ENCODE results near the gene WASF2.
"Not testable (repeated sequence)": the region's sequence is repeated elsewhere in the genome, so short reads cannot be mapped to it uniquely, and the experiment has no call there.

Gene WASF2

DNA sequence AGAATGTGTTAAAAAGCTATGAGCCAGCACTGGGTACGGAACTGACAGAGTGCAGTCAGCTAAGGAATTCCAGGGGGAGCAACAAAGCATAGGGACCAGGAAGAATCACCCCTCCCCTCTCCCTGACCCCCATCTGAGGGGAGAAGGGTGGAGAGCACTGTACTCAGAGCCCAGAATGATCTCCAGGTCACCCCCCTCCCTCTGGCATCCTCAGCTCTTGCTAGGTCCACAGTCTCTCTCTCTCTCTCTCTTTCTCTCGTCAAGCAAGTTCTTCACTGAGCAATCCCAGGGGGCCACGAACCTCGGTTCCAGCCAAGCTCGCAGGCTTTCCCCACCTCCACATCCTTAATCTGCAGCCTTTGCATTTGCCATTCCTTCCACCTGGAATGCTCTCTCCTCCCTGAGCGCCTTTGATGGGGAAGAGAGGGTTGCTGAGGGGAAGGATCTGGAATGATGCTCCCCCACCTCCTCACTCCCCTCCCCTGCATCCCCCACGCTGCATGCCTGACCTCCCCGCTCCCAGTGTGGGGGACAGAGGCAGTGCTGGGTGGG is 6.7 kb upstream of the WASF2 start:
- DNase-seq (ENCODE audit: low spot score): no peak

- no peak for DNase-seq (ENCODE audit: low spot score)
Observed at GRCh38 chr1:27492796-27493195, 2.8 kb upstream of the WASF2 start.

DNA sequence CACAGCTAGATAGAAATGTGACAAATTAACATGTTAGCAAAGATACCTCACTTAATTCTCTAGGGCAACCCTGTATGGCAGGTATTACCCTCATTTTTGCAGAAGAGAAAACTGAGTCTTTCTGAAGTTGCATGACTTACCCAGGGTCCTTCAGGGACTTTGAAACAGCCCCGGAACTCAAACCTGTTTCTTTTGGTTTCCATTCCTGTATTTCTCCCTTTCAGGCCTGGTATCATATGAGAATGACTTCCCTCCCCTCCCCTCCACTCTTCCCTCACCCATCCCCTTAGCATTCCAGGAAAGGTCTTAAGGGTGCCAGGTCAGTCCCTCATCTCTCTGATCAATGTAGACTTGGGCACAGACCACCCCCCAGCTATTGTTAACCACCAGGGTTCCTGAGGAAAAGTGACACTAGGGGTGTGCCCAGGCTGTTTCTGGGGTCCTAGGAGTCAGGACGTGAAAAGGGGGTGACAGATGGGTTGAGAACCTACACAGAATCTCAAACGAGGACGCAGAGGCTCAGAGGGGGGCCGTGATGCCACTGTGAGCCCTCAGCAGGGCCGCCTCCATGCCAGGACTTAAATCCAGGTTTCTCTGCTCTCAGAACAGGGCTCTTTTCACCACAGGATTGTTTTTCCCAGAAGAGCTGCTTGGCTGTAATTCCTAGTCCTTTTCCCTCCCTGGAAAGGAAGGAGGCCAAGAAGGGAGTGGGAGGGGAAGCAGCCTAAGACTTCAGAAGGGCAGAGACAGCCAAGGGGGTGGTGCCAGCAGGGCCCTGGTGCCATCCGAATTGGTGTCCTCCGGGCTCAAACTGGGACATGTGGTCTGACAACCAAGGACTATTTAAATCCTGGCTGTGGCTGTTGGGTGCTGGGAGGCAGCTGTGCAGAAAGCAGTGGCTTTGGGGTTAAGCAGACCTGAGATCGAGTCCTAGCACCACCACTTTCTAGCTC is 2.1 kb upstream of the WASF2 start:
- no peak for DNase-seq (ENCODE audit: low spot score)

GRCh38 chr1:27489501-27489972 is 430 bp downstream of the WASF2 start:
- peak; percentile 54 for DNase-seq (ENCODE audit: low spot score)

GRCh38 chr1:27487966-27488884 is 1.7 kb downstream of the WASF2 start:
- peak; percentile 29 for DNase-seq (ENCODE audit: low spot score)

GRCh38 chr1:27485363-27485762 is 4.6 kb downstream of the WASF2 start:
- no peak for DNase-seq (ENCODE audit: low spot score)

GRCh38 chr1:27483659-27484058 is 6.3 kb downstream of the WASF2 start:
- no peak for DNase-seq (ENCODE audit: low spot score)

- DNase-seq (ENCODE audit: low spot score): no peak
Observed at GRCh38 chr1:27481994-27482620, 7.9 kb downstream of the WASF2 start.

DNA sequence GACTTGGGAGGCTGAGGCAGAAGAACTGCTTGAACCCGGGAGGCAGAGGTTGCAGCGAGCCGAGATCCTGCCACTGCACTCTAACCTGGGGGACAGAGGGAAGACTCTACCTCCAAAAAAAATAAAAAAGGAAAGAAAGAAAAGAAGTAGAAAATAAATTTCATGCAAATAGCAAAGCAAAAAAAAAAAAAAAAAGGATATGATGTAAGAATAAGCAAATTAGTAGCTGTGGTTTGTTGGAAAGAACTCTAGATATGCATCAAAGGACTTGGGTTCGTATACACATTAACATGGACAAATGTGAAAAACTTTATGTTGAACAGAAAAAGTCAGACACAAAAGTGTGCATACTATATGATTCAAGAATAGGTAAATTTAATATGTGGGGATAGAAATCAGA is 11.9 kb downstream of the WASF2 start:
- DNase-seq (ENCODE audit: low spot score): no peak

DNA sequence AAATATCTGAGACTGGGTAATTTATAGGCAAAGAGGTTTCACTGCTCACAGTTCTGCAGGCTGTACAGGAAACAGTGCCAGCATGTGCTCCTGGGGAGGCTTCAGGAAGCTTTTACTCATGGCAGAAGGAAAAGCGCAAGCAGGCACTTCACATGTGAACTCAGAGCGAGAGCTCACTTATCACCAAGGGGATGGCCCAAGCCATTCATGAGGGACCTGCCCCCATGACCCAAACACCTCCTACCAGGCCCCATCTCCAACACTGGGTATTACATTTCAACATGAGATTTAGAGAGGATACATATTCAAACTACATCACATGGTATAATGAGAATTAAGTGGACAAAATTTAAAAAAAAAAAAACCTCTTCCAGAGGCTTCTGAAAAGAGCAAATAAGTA is 13.7 kb downstream of the WASF2 start:
- no peak for DNase-seq (ENCODE audit: low spot score)

GRCh38 chr1:27475720-27476119 is 14.2 kb downstream of the WASF2 start:
- DNase-seq (ENCODE audit: low spot score): peak; percentile 34

- no peak for DNase-seq (ENCODE audit: low spot score)
Observed at GRCh38 chr1:27473755-27474154, 16.2 kb downstream of the WASF2 start.

DNA sequence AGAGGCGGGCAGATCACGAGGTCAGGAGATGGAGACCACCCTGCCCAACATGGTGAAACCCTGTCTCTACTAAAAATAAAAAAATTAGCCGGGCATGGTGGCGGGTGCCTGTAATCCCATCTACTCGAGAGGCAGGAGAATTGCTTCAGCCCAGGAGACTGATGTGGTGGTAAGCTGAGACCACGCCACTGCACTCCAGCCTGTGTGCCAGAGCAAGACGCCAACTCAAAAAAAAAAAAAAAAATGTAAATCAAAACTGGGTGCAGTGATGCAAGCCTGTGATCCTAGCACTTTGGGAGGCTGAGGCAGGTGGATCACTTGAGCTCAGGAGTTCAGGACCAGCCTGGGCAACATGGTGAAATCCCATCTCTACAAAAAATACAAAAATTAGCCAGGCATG is 17.9 kb downstream of the WASF2 start:
- not testable (repeated sequence) for DNase-seq (ENCODE audit: low spot score)

DNA sequence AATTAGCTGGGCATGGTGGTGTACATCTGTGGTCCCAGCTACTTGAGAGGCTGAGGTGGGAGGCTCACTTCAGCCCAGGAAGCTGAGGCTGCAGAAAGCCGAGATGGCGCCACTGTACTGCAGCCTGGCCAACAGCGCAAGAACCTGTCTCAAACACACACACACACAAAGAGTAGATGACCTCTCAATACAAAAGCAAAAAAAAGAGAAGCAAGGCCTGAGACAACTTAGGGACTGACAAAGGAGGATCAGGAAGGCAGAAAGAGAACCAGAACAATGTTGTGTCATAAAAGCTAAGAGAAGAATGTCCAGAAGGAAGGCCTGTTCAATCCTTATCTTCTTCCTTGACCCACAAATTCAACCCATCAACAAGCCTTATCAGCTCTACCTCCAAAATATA is 18.5 kb downstream of the WASF2 start:
- no peak for DNase-seq (ENCODE audit: low spot score)

GRCh38 chr1:27469334-27469733 is 20.6 kb downstream of the WASF2 start:
- DNase-seq (ENCODE audit: low spot score): peak; percentile 4

DNA sequence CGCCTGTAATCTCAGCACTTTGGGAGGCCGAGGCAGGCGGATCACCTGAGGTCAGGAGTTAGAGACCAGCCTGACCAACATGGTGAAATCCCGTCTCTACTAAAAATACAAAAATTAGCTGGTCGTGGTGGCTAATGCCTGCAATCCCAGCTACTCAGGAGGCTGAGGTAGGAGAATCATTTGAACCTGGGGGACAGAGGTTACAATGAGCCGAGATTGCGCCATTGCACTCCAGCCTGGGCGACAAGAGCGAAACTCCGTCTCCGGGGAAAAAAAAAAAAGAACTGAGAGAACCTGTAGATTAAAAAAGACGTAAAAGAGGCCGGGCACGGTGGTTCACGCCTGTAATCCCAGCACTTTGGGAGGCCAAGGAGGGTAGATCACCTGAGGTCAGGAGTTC is 21.6 kb downstream of the WASF2 start:
- not testable (repeated sequence) for DNase-seq (ENCODE audit: low spot score)

GRCh38 chr1:27464926-27465647 is 24.9 kb downstream of the WASF2 start:
- DNase-seq (ENCODE audit: low spot score): no peak

GRCh38 chr1:27463916-27464315 is 26.1 kb downstream of the WASF2 start:
- not testable (repeated sequence) for DNase-seq (ENCODE audit: low spot score)

- DNase-seq (ENCODE audit: low spot score): not testable (repeated sequence)
Observed at GRCh38 chr1:27458521-27458920, 31.4 kb downstream of the WASF2 start.

DNA sequence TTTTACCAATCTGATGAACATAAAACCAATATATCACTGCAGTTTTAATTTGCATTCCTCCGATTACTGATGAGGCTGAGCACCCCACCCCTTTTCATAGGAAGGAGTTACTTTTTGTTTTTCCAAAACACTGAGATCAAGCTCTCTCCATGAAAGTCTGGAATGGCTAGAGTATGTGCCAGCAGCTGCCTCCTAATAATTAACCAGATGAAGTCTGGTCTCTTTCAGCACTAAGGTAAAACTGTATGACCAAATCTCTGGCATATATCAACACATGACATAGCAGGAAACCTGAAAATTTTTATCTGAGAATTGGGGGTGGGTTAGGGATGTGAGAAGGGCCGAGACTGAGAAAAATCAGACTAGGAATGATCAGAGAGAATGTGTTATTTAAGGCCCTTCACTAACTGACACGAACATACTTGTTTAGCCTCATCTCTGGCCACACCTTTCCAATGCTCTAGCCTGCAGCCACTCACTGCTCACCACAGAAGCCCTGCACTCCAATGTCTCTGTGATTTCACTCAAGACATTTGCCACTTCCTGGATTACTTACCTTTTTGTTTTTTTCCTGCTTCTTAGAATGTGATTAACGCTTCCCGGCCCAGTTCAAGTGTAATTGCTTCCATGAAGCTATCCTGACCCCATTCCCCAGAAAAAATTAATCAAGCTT is 34.7 kb downstream of the WASF2 start:
- DNase-seq (ENCODE audit: low spot score): no peak

DNA sequence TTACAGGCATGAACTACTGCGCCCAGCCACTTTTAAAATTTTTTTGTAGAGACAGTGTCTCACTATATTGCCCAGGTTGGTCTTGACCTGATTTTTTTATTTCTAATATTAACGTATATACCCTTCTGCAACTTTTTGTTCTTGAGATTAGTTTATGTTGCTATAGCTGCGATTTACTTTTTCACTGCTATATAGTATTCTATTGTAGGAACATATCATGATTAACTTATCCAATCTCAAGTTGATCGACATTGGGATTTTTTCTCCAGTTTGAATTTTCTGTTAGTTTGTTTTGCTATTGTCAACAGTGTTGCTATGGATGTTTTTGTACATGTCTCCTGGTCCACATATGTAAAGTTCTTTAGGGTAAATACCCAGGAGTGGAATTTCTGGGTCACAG is 35.4 kb downstream of the WASF2 start:
- DNase-seq (ENCODE audit: low spot score): no peak

Data from hematopoietic multipotent progenitor cell treated with erythropoietin and hydrocortisone succinate and interleukin-3 and kit ligand, for 15 days (in vitro differentiated cells).